IPS-18c (cell line): ENCODE measurements around the gene CACNA1D.

ENCODE experiments used
- H3K4me3 ChIP-seq: 2 replicates; pipeline ENCODE4 v1.7.0; 2013; ENCODE audit warnings: low read depth, mild to moderate bottlenecking, low read length, moderate library complexity; ENCODE audit not compliant: insufficient read depth
- H3K9me3 ChIP-seq: one replicate; pipeline ENCODE4 v1.6.1; 2013; ENCODE audit warnings: mild to moderate bottlenecking, low read length, moderate library complexity; ENCODE audit not compliant: control insufficient read depth, insufficient read depth

Gene CACNA1D

DNA sequence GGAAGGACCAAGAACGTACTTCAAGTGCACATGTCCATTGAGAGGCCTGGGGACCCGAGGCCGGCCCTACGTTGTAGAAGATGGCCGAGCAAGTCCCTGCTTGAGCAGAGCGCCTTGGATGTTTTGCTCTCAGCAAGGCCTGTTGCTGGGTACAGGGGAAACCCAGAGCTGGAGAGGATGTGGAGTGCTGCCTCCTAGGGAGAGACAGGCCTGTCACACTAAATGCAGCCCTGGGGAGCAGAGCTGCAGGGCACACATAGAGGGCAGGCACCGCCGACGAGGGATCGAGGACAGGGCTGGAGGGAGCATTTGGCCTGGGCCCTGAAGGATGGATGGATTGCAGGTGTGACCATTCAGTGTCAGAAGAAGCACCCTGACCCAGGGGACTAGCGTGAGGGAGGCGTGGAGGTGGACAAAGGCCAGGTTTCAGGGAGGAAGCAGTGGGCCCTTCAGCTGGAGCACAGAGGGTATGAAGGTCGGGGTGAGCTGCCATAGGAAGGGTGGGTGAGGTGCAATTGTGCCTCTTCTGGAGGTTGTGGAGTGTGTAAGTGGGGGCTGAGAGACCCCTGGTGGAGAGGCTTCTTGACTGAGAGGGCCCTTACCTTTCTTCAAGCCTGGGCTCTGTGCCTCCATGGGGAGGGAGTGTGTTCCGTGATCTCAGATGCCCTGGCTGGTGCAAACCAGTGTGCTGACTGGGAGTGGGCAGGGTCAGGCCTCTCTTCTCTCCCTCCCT is 209.4 kb downstream of the CACNA1D start:
- Histone ChIP-seq H3K4me3 (no peak overlapping the region), H3K9me3 (no peaks in the 10 kb centered on the region)

DNA sequence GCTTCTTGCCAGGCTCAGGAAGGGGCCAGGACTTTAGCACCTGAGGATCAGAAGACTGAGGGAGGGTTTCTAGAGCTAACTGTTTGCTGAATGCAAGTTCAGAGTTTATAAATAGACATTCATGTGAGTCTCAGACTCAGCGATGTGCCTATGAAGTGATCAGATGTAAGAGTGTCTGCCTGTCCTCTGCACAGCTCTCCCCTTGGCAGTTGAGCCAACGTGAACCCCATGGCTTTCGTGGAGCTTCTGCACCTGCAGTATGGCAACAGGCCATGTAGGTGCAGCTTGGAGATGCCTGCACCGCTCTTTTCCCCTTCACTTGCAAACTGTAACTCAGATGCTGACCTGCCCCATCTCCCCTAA is 209.9 kb downstream of the CACNA1D start:
- H3K4me3 ChIP-seq: no peak overlapping the region
- no peaks in the 10 kb centered on the region for H3K9me3 ChIP-seq

DNA sequence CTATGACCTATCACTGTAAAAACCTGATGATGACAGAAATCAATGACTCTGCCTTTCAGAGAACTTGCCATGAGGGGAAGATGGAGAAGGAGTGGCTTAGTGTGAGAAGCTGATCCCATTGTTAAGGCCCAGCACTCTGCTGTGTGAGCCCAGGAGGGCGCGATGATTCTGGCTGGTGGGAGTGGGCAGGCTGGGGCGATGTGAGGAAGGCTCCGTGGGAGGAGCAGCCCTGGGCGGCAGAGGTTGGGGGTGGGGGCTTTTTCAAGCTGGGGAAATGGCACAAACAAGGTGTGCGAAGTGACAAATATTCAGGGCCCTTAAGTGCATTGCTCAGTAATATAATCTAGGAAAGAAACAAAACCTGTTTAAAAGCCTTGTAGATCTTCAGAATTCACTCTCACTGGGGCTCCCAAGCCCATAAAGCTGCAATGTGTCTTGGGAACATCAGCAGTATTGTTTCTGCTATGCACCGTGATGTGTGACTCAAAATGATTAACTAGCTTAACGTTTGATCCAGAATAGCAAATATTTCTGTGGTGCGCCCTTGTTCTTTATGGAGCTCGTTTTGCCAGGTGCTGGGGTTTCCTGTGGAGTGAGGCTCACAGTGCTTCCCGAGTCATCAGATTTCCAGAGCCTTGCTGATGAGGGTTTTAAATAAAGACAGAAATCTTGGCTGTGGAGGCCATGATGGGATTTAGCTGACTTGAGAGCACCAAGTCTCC is 210.8 kb downstream of the CACNA1D start:
- H3K4me3 ChIP-seq: no peak overlapping the region
- no peaks in the 10 kb centered on the region for H3K9me3 ChIP-seq

DNA sequence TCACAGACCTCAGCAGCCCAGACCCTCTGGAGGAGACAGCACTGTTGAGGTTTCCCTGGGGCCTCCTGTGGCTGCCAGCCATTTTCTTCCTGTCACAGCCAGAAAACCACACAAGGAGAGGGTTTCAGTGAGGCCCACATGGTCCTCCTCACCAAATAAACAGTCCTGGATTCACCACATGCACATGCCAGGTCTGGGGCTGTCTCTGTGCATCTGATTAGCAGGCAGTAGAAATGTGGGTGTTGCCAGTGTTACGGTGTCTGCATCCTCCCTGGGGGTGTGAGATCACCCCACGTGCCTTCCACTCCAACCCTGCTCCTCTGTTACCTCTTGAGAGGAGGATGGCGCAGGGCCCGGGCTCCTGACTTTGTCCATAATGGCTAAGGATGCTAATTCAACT is 211.4 kb downstream of the CACNA1D start:
- Histone ChIP-seq H3K9me3 (no peaks in the 10 kb centered on the region), H3K4me3 (no peak overlapping the region)

DNA sequence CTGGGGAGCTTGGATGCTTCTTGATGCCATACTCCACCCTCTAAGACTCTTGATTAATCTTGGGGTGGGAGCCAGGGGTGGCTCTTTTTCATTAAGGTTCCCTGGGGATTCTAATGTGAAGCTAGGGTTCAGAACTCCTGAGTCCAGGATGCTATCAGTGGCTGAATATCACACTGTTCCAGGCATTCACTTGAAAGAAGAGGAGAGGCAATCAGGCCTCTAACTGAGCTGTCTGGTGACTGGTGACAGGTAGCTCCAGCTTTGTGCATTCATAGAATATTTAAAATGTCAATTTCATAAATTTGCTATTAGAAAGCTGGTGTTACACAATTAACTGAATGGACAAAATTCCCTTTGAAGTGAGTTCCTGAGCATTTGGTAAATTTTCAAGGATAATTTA is 212.8 kb downstream of the CACNA1D start:
- no peak overlapping the region for H3K4me3 ChIP-seq
- H3K9me3 ChIP-seq: no peaks in the 10 kb centered on the region

DNA sequence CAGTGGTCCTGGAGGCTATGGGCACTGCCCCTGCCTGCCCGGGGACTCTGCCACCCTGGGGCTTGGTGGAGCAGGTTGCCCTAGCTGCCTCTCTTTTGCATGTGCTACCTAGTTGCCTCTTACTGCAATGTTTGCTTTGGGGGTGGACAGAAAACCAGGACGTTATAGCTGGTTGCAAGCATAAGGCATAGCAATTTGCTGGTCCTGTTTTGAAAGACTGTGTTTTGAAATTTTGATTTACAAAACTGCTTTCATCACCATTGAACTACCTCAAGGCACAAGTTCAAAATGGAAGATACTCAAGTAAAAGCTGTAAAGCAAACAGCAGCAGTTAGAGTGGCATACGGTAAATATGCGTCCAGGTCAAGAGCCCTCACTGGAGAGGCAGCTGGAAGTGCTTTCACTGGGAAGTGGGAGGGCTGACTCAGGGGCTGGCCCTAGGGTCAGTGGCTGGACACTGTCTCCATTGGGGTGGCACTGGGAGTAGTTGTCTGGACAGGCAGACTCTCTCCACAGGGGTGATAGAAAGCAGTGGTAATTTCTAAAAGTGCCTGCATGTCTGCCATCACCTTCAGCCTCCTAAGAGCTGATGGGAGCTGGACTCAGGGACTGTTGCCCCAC is 213.7 kb downstream of the CACNA1D start:
- Histone ChIP-seq H3K4me3 (no peak overlapping the region), H3K9me3 (no peaks in the 10 kb centered on the region)

DNA sequence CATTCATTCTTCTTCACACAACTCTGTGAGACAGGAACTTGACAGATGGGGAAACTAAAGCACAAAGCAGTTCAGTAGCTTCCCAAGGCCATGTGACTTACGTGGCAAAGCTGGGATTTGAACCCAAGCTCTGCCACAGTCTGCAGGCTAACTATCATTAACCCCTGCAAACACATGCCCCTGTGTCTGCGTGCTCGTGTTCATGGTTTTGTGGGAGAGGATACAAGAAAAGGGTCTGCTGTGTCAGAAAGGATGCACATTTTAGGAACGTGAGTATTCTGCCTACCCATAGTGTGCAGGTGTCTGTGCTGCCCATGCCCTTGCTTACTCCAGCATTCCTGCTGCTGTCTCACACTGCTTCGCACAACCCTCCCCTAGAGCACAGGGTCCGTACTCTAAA is 214.8 kb downstream of the CACNA1D start:
- Histone ChIP-seq H3K9me3 (no peaks in the 10 kb centered on the region), H3K4me3 (no peak overlapping the region)

DNA sequence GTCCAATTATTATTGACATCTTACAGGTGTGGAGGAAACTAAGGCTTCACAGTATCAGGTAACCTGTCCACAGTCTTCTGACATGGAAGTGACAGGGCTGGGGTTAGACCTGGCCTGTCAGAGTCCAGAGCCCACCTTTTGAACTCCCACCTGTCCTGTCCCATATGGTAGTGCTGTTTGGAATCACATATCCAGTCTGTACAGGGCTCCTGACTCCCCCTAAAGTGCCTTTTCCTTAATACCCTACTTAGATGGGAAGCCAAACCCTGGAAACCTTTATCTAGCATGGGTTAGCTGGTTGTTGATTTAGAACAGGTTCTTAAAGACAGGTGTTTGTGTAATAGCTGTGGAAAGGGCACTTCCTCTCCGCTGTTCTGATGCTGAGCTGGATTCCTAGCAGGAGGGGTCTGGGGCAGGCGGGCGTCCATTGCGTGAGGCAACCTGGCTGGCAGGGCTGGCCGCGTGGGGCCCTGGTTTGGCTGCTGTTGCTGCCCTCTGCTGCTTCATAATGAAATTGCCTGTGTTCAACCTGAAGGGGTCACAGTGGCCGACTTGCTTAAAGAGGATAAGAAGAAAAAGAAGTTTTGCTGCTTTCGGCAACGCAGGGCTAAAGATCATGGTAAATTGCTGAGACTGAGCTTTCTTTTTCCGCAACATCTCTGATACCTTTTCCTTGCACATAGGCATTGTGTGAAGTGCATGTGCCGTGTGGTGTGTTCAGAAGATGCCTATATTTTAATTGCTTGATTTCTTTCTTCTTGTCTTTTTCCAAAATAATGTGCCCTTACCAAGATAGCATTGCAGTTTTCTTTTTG is 215.7 kb downstream of the CACNA1D start:
- Histone ChIP-seq H3K4me3 (no peak overlapping the region), H3K9me3 (no peaks in the 10 kb centered on the region)

DNA sequence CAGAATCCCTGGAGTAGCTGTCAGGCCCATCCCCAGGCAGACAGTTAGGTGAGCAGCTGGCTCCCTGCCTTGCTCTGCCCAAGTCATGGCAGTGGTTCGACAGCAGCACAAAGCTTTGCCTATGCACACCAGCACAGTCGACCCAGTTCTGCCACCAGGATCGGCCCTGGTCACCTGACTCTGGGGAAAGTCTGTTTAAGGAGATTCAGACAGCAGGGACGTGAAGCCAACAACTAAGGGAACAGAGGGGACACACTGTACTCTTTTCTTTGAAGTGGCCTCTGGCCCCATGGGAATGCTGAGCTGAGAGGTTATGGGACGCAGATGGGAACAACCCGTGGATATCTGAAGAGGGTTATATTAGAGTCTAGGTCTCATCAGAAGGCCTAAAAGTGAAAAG is 217.0 kb downstream of the CACNA1D start:
- Histone ChIP-seq H3K9me3 (no peaks in the 10 kb centered on the region), H3K4me3 (no peak overlapping the region)

DNA sequence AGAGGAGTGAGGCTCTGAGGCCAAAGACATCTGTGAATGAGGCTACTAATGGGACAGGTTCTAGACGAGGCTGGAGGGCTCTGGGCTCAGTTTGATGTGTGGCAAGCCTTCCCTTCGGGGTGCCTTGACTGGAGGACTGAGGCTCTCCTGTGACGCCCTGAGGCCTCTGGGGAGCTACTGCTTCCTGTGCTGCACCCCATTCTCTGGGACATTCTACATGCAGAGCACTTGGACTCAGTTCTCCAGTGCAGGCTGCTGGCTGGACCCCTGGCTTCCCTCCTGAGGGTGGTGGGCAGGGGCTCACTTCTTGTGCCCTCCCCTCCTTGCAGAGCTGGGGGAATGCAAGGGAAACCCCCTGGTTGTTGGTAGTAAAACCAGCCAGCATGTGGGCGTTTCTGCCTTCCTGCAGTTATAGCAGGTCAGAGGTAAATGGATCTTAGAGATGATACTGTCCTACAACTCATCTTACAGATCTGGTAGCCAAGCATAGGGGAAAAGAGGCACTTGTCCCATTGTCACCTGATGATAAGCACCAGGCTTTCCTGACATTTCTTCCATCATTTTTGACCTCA is 218.5 kb downstream of the CACNA1D start:
- Histone ChIP-seq H3K9me3 (no peaks in the 10 kb centered on the region), H3K4me3 (no peak overlapping the region)

DNA sequence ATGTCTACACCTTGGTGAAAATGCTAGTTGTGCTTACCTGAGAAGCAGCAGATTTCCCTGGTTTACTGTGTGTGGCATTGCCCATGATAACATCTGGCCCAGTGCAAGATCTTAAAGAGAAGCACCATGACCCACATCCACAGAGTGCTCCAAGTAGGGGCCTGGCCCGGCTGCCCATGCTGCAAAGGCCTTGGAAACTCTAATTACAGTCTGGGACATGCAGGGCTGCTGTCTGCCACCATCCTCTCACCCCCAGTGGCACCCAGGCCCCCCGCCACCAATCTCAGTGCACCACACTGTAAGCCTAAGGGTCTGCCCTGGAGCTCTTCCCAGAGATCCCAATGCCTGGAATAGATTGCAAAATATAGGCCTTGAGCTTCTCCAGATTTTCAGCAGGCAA is 219.2 kb downstream of the CACNA1D start:
- Histone ChIP-seq H3K4me3 (no peak overlapping the region), H3K9me3 (no peaks in the 10 kb centered on the region)

DNA sequence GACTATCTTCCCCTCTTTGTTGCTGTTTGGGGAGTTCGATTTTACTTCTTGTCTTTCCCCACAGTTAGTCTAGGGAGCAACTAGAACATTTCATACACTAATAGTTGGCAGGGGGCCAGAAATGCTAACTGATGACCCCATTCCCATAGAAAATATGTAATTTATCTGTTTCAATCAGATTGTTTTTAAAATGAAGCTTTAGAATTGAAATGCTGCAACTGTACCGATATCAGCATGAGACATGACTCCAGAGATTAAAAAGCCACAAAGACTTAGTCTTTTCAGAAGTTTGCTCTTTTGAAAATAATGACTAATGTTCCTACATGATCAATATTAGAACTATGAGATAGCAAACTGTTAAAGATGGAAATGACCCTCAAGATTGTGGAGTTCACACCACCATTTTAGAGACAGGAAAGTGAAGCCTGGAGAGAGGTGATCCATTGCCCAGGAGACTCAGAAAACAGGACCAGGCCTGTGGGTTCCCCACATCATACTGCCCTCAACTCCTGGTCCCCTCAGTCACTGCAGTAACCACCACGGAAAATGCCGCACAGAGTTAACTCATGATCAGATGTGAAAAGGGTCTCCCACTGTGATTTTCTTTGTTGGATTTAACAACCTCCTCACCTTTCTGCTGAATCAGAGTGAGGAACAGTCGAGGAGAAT is 221.5 kb downstream of the CACNA1D start:
- Histone ChIP-seq H3K9me3 (no peaks in the 10 kb centered on the region), H3K4me3 (no peak overlapping the region)

DNA sequence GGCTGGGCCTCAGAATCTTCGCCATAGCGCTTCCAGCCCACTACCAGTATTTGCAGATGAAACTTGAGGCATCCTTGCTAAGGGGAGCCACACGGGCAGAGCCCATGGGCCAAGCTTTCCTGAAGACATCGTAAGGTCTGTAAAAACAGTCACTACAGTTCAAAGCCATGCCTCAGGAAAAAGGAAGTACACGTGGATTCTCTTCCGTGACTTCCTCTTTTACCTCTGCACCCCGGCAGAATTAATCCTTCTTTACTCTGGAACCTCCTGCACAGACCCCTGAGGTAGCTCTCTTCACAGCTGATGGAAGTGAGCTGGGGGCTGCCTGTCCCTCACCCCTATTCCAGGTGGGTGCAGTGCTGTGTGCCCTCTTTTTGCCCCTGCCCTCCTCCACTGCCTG is 222.6 kb downstream of the CACNA1D start:
- no peak overlapping the region for H3K4me3 ChIP-seq
- no peaks in the 10 kb centered on the region for H3K9me3 ChIP-seq

DNA sequence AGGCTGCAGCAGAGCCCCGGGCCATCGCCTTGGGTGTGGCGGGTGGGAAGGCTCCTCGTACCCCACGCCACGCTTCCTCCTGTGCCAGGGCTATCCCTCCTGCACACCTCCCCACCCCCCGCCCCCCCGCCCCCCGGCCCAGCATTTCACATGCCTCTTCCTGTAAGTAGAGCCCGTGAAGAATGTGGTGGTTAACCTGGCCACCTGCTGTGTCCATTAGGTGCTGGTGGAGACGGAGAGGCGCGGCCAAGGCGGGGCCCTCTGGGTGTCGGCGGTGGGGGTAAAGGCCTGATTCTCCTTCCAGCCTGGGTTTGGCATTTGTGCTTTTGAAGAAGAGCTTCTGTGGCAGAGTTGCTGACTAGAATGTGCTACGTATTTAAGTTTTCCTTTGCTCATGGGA is 224.1 kb downstream of the CACNA1D start:
- Histone ChIP-seq H3K9me3 (no peaks in the 10 kb centered on the region), H3K4me3 (no peak overlapping the region)

DNA sequence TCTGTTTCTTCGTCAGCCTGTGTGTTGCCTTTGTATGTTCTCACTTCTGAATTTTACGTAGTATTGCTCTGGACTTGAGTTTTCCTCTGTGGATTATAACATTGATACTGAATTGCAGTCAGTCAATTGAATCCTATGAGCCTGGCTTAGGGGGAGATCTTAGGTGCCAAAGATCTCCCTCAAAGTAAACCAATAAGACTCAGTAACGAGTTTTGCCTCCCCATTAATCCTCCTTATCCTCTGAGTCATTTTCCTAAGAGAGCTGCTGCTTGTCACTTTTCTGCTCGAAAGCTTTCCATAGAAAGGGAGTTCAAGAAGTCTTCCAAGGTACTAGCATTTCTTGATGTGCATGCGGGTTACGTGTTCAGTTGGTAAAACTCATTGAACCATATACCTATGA is 225.4 kb downstream of the CACNA1D start:
- H3K4me3 ChIP-seq: no peak overlapping the region

DNA sequence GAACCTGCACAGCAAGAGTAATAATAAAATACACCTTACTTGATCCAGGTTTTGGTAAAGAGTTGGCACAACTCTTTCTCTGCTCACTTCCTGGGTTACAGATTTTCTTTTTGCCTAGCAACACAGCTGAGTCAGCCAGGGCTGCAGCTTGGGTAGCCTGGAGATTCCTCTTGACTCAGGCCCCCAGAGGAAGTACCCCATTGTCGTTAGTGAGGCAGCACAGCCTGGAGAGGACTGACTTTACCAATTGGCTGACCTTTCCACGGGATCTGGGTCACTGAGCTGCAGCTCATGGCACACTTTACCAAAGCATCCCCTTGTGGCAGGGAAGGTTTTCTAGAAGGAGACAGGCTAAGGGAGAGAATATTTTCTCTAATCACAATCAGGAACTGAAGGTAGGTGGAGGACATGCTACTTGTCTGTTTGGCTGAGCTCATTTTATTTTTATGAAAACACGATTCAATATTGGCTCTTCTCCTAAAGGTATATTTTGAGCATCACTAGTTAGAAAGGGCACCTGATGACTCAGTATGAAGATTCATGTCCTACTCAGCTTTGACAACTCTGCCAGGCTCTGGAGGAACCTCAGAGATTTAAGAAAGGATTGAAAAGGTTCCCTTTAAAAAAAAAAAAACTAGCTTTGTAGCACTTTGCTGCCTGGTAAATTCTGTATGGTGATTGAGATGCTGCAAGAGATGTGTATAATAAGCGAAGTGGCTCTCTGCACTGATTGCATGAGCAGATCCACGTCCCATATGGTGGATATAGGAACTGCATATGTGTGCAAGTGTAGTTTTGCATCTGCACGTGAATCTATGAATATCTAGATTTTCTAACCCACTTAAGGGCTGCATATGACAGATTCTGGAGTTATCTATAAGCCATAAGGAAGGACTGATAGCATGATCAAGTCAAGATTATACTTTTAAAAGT is 227.0 kb downstream of the CACNA1D start:
- Histone ChIP-seq H3K9me3 (no peaks in the 10 kb centered on the region), H3K4me3 (no peak overlapping the region)

More for the DNA sequence above, 225.4 kb downstream of the CACNA1D start:
- H3K9me3 ChIP-seq: no peaks in the 10 kb centered on the region
